C1 segment of cervical spinal cord (tissue), 14 donors: ENCODE results near the gene IFT43.

ENCODE experiments used
- DNase-seq, 14 donors: peaks; one replicate each; lab custom pipeline; 2025; lab: John Stamatoyannopoulos, UW

Gene IFT43

DNA sequence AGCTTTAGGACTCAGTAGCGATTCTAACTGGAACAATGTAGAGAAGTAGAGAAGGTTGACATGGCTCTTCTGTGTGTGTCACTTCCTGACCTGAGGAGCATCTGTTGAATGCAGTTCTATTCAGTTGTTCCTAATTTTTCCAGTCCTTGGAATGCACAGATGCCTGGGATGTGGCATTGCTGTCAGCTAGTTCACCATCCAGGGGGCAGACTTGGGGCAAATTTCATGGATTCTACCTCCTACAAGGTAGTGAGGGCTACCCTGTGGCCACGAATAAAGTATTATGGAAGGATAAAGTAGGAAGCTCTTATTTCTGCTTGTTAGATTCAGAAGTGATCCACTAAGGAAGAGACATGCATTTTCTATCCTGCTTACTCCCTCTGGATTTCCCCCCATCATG, 91.8 kb downstream of the IFT43 start:
- no peak for DNase-seq

GRCh38 chr14:76078501-76078900, 92.9 kb downstream of the IFT43 start:
- DNase-seq = no peak

- DNase-seq = peak in 9 of 14 donors; percentile 13 to 68 (median 34)
Observed at GRCh38 chr14:76080025-76080424, 94.5 kb downstream of the IFT43 start.

DNA sequence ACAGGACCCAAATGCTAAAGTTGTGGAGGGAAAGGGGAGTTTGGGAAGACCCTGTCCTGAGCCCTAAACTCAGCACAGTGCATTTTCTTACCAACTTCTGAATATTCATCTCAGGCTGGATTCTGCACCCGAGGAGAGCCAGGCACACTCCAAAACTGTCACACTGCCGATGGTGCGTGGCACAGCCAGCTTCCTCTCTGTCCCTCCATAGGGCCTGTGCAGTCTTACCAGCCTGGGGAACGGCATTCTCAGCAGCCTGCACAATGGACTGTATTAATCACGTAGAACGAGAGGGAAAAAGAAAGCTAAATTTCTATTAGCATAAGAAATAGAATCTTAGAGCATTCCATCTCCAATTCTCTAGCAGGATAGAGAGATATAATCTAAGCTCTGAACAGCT, 94.9 kb downstream of the IFT43 start:
- DNase-seq = peak in 3 of 14 donors; percentile 12 to 48 (median 26)

DNA sequence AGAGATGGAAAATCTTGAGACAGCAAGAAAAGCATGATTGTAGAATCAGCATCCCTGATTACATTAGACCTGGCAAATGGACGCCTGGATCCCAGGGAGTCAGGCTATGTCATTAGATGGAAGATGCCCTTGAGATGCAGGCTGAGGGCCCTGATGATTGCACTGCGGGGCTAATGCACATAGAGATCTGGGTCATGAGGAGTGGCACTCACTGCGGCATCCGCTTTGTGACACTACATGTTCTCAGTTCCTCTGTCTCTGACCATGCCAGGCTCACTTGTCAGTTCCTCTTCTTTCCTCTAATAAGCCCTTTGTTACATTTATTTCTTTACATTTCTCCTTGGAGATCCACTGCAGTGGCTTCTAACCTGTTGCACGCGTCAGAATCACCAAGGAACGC, 96.1 kb downstream of the IFT43 start:
- DNase-seq = no peak

DNA sequence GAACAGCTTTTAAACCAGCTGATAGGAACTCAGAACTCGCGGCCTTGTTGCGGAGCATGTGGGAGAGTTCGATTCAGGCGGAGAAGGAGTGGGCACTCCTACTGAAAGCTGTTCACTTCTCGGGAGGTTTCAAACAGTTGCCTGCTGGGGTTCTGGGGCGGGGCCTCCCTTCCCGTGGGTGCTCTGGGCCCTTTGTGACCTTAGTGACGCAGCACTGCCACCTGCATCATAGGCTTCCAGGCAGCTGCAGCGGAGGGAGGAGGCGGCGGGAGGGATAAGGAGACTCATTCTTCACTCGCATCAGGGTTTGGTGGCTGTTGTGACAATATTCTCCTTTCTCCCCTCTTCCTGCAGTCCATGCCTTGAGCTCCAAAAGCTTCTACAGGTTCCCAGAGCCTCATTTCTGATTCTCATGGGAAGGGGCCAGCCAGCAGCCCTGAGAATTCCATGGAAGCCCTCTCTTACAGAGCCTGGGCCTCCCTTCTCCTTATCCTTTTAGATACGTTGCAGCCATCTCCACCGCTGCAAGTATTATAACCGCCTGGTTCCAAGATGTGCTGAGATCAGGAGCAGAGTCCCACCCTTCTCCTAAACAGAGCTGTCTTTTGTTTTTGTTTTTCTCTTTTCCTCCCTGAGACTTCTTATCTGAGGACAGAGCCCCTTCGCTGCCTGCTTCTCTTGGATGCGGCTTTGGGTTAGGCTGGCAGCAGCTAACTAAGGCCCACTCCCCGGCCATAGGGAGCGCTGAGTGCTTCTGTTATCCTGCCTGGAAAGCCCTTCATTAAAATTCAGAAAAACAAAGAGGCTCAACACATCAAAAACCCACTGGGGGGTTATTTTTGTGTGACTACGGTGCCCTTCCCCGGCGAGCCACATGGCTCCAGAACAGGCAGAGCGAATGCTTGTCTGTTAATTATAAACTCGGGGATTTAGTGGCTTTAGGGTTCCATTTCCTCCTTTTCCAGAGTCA, 98.5 kb downstream of the IFT43 start:
- DNase-seq = peak in 1 of 14 donors; percentile 20

GRCh38 chr14:76085358-76085757, 99.8 kb downstream of the IFT43 start:
- no peak for DNase-seq

DNA sequence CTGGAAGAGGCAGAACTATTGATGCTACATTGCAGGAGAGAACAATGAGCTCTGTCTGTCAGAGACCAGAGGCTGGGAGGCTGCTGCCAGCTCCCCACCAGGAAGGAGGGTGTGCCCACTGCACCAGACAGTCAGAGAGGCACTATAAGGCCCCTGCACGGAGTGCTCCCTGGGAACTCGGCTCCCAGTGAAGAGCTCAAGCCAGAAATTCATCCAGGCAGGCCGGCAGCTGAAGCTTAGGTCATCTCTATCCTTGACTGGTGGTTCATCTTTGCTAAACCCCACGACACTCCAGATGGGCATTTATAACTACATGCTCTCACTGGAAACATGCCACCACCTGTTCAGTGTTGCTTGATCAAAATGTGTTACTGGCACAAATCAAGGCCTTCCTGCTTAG, 101.1 kb downstream of the IFT43 start:
- DNase-seq = peak in 6 of 14 donors; percentile 9 to 37 (median 31)

GRCh38 chr14:76088326-76088725, 102.8 kb downstream of the IFT43 start:
- no peak for DNase-seq

- DNase-seq = peak in 1 of 14 donors; percentile 30
Observed at GRCh38 chr14:76088771-76089571, 103.4 kb downstream of the IFT43 start.

GRCh38 chr14:76089575-76089974, 104.0 kb downstream of the IFT43 start:
- no peak for DNase-seq

- peak in 7 of 14 donors; percentile 5 to 36 (median 28) for DNase-seq
Observed at GRCh38 chr14:76090616-76091391, 105.2 kb downstream of the IFT43 start.

- no peak for DNase-seq
Observed at GRCh38 chr14:76093077-76093476, 107.5 kb downstream of the IFT43 start.

- no peak for DNase-seq
Observed at GRCh38 chr14:76096257-76096656, 110.7 kb downstream of the IFT43 start.

GRCh38 chr14:76097547-76097946, 112.0 kb downstream of the IFT43 start:
- DNase-seq = no peak

GRCh38 chr14:76098047-76098446, 112.5 kb downstream of the IFT43 start:
- DNase-seq = no peak

DNA sequence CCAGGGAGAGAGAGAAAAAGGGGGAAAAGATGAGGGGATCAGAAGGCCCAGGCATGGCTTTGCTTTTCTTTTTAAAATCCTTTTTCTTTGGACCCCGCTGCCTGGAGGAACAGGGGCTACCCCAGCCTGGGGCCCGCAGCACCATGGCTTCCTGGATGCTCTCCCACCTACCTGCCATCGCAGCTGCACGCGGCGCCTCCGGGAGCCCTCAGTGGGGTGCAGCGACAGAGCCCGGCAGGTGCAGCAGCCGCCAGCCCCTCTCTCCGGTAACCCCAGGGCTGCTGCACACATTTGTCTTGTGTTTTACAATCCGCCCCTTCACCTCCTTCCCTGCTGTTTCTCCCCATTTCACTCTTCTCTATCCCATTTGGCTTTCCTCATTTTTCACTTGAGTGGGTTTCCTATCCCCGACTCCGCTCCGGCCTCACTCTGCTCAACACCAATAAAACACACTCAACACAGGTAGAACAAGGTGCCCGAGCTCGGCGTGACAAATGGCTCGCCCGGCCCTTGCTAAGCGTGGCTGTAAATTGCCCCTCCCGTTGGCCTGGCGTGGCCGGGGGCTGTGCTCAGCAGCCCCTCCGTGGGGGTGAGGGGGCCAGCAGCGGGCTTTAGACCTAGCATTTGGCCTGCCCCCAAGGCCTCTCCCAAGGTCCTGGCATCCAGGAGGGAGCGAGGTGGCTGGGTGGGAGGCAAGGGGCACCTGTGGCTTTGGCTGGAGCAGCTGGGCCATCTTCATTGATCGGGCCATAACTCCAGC, 113.5 kb downstream of the IFT43 start:
- DNase-seq = no peak

DNA sequence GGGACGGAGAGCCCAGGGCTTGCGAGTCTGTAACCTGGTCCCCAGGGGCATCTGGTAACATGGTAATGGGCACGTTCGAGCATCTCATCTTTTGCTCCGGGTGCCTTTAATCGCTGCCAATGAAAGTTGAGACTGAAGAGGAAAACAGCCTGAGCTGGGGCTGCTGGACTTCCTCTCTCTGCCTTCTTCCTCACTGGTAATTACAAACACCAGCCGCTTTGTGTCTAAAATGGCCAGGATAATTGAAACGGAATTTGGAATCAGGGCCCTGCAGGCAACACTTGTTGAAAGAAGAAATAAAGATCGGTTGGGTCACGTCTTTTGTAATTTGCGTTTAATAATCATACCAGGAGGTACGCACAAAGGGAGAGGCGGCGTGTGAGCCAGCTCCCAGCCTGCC, 114.7 kb downstream of the IFT43 start:
- no peak for DNase-seq

DNA sequence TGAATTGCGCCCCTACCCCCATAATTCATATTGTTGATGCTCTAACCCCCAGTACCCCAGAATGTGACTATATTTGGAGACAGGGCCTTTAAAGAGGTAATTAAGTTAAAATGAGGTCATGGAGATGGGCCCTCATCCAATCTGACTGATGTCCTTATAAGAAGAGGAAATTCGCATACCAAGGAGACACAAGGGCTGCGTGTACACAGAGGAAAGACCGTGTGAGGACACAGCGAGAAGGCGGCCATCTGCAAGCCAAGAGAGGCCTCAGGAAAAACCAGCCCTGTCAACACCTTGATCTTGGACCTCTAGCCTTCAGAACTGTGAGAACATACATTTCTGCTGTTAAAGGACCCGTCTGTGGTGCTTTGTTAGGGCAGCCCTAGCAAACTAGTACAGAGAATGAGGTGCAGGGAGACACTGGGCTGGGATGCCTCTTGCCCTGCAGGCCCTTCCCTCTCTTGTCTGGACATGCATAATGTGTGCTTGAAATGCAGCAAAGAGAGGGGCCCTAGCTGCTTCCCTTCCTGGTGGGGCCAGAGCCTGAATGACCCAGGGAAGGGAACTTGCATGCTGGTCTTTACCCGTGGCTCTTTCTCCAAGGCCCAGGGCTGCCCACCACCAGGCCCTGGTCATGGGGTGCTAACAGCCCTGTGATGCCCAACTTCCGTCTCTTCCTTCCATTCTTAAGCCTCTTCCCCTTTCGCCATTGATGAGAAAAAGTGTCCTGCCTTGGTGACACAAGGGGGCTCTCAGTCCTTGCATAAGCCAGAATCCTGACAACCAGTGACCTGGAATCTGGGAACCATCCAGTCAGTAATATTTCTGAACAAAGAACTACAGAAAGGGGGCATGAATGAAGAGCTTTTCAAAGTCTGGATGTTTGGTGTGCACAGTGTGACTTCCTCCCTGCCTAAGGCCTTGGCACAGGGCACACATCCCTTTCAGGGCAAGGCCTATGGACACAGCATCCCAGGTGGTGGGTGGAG, 116.1 kb downstream of the IFT43 start:
- peak in 2 of 14 donors; percentile 5 to 24 for DNase-seq
